H7 (cell line): Measurements from ENCODE around the gene SPRTN. TPM values are rescaled to one million over a fixed set of nuclear protein-coding genes. Genes with fewer than 3 reads are reported as not detected.

Experiments used
- DNase-seq: peaks from one replicate; pipeline ENCODE4 v3.0.0; 2012
- H3K27me3 ChIP-seq: 2 replicates; pipeline ENCODE4 v1.6.0; 2011; ENCODE audit warnings: mild to moderate bottlenecking, low read length; ENCODE audit not compliant: control insufficient read depth, insufficient read depth
- H3K36me3 ChIP-seq: replicated peaks from 2 replicates; pipeline ENCODE4 v1.5.1; 2011; ENCODE audit warnings: low read length; ENCODE audit not compliant: control insufficient read depth, insufficient read depth
- H3K4me3 ChIP-seq: 2 replicates; pipeline ENCODE4 v1.5.1; 2011; ENCODE audit warnings: low read depth, mild to moderate bottlenecking, control low read depth, low read length, moderate library complexity; ENCODE audit not compliant: insufficient read depth
- total RNA-seq: library from RNA; depleted of rRNA; stranded (reverse); fragments of >200 nt; shearing (Covaris generic); gene quantifications from 2 replicates; pipeline ENCODE4 v1.2.3, GENCODE V29; 2014; rRNA removed

SPRTN gene
- total RNA-seq = 12.2 and 14.9 TPM in 2 replicates

- H3K27me3 ChIP-seq = no peaks in the 10 kb centered on the region
- peak within 1 kb of the TSS; percentile 98 for H3K4me3 ChIP-seq
- DNase-seq = peak; percentile 93
- peaks cover 1% of the 10 kb centered on the region for H3K36me3 ChIP-seq
Observed at GRCh38 chr1:231338270-231339128, at the start of gene SPRTN. TSS of gene SPRTN (plus strand) at chr1:231338293. CDS start at chr1:231338384, 91 bp downstream.

- no peak for DNase-seq
- Histone ChIP-seq H3K4me3 (no peak overlapping the region), H3K36me3 (no peaks in the 10 kb centered on the region), H3K27me3 (no peaks in the 10 kb centered on the region)
Observed at GRCh38 chr1:231295938-231296337, 42.2 kb upstream of the SPRTN start.

GRCh38 chr1:231301990-231302389 is 36.1 kb upstream of the SPRTN start:
- Histone ChIP-seq H3K36me3 (no peaks in the 10 kb centered on the region), H3K27me3 (no peaks in the 10 kb centered on the region), H3K4me3 (no peak overlapping the region)
- DNase-seq = no peak

- no peak for DNase-seq
- Histone ChIP-seq H3K27me3 (no peaks in the 10 kb centered on the region), H3K36me3 (no peaks in the 10 kb centered on the region), H3K4me3 (no peak overlapping the region)
Observed at GRCh38 chr1:231310391-231310934, 27.6 kb upstream of the SPRTN start.

GRCh38 chr1:231311720-231312431 is 26.2 kb upstream of the SPRTN start:
- no peaks in the 10 kb centered on the region for H3K36me3 ChIP-seq
- no peak overlapping the region for H3K4me3 ChIP-seq
- no peak for DNase-seq
- H3K27me3 ChIP-seq = no peaks in the 10 kb centered on the region

- Histone ChIP-seq H3K27me3 (no peaks in the 10 kb centered on the region), H3K36me3 (no peaks in the 10 kb centered on the region), H3K4me3 (no peak overlapping the region)
- no peak for DNase-seq
Observed at GRCh38 chr1:231312432-231312788, 25.7 kb upstream of the SPRTN start.

GRCh38 chr1:231313661-231314060 is 24.4 kb upstream of the SPRTN start:
- no peaks in the 10 kb centered on the region for H3K36me3 ChIP-seq
- no peak overlapping the region for H3K4me3 ChIP-seq
- no peaks in the 10 kb centered on the region for H3K27me3 ChIP-seq
- no peak for DNase-seq

- Histone ChIP-seq H3K4me3 (no peak overlapping the region), H3K36me3 (no peaks in the 10 kb centered on the region), H3K27me3 (no peaks in the 10 kb centered on the region)
- peak; percentile 80 for DNase-seq
Observed at GRCh38 chr1:231315887-231316286, 22.2 kb upstream of the SPRTN start.

- no peak for DNase-seq
- H3K27me3 ChIP-seq = no peaks in the 10 kb centered on the region
- no peak overlapping the region for H3K4me3 ChIP-seq
- H3K36me3 ChIP-seq = no peaks in the 10 kb centered on the region
Observed at GRCh38 chr1:231317306-231318014, 20.6 kb upstream of the SPRTN start.

GRCh38 chr1:231318015-231318355 is 20.1 kb upstream of the SPRTN start:
- DNase-seq = no peak
- Histone ChIP-seq H3K36me3 (no peaks in the 10 kb centered on the region), H3K4me3 (no peak overlapping the region)

GRCh38 chr1:231318568-231318967 is 19.5 kb upstream of the SPRTN start:
- no peak for DNase-seq
- Histone ChIP-seq H3K27me3 (no peaks in the 10 kb centered on the region), H3K4me3 (no peak overlapping the region), H3K36me3 (no peaks in the 10 kb centered on the region)

More at GRCh38 chr1:231318015-231318355, 20.1 kb upstream of the SPRTN start:
- no peaks in the 10 kb centered on the region for H3K27me3 ChIP-seq

GRCh38 chr1:231319080-231319479 is 19.0 kb upstream of the SPRTN start:
- Histone ChIP-seq H3K4me3 (no peak overlapping the region), H3K36me3 (no peaks in the 10 kb centered on the region), H3K27me3 (no peaks in the 10 kb centered on the region)
- DNase-seq = no peak

GRCh38 chr1:231322880-231323530 is 15.1 kb upstream of the SPRTN start:
- Histone ChIP-seq H3K27me3 (no peaks in the 10 kb centered on the region), H3K4me3 (no peak overlapping the region), H3K36me3 (no peaks in the 10 kb centered on the region)
- DNase-seq = no peak

- DNase-seq = no peak
- Histone ChIP-seq H3K27me3 (no peaks in the 10 kb centered on the region), H3K36me3 (no peaks in the 10 kb centered on the region), H3K4me3 (no peak overlapping the region)
Observed at GRCh38 chr1:231324660-231325059, 13.4 kb upstream of the SPRTN start.
